HFFc6 (cell line): ENCODE data around the gene BIRC3. TPM values are rescaled to one million over a fixed set of nuclear protein-coding genes. Genes with fewer than 3 reads are reported as not detected.
A peak's percentile ranks its signal among the peaks of the same experiment; 100 is the strongest.

Experiments
- DNase-seq: peaks from one replicate; pipeline ENCODE4 v3.0.0-alpha.2; 2018
- H3K27ac Mint-ChIP-seq: 2 replicates; pipeline ENCODE4 v1.8.0; 2020; ENCODE audit warnings: mild to moderate bottlenecking, mixed read lengths
- H3K27me3 Mint-ChIP-seq: 2 replicates; pipeline ENCODE4 v1.8.0; 2021; ENCODE audit warnings: mild to moderate bottlenecking, moderate library complexity, mixed read lengths; ENCODE audit not compliant: insufficient read depth
- H3K36me3 Mint-ChIP-seq: 2 replicates; pipeline ENCODE4 v1.8.0; 2021; ENCODE audit warnings: low read depth, mixed read lengths
- H3K4me1 Mint-ChIP-seq: 2 replicates; pipeline ENCODE4 v1.8.0; 2020; ENCODE audit warnings: low read depth, mixed read lengths
- H3K4me3 Mint-ChIP-seq: 2 replicates; pipeline ENCODE4 v1.8.0; 2020; ENCODE audit warnings: mild to moderate bottlenecking, moderate library complexity, mixed read lengths
- H3K9me3 Mint-ChIP-seq: 2 replicates; pipeline ENCODE4 v1.8.0; 2020; ENCODE audit warnings: mild to moderate bottlenecking, mixed read lengths
- CTCF ChIP-seq: fragments of 200-600 bp; sonication (generic); IDR thresholded peaks from 2 replicates; pipeline ENCODE4 v1.5.0; 2021; ENCODE audit warnings: antibody characterized with exemption, mild to moderate bottlenecking
- total RNA-seq, 6 experiments: library from RNA; stranded (reverse); fragmentation: NEBNext Ultra II Directional; extraction: Animal tissue kit (Norgen Biotek cat#: 25700); gene quantifications; 2 replicates in 1 of 6; 3 replicates in 5 of 6; pipeline ENCODE4 v1.2.3, GENCODE V29; 2021

The BIRC3 gene
- total RNA-seq, 6 experiments from 2014 or later = 0.35 to 0.66 (median 0.42) TPM

DNA sequence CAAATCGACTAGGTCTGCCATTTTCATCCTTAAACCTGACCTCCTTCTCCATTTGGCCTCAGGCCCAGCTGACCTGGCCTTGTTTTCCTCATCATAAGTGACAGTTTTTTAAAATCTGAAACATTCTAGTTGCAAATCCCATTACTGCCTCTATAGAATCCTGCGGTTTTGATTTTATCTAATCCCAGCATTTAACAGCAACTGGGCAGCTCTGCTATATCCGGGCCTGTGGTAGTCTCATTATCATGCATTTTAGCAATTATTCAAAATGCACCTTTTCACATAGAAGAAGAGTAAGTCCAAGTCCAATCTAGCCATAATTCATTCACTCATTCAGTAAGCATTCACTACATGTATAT lies 28.6 kb upstream of the BIRC3 start:
- no peak for DNase-seq
- H3K9me3 Mint-ChIP-seq = no peaks in the 10 kb centered on the region
- no peak overlapping the region for H3K27ac Mint-ChIP-seq
- H3K4me3 Mint-ChIP-seq = no peak overlapping the region
- no peaks in the 10 kb centered on the region for H3K27me3 Mint-ChIP-seq
- H3K36me3 Mint-ChIP-seq = no peaks in the 10 kb centered on the region
- peaks cover 37% of the 10 kb centered on the region for H3K4me1 Mint-ChIP-seq
- no peak for TF ChIP-seq CTCF

- DNase-seq = no peak
Observed at GRCh38 chr11:102289592-102289991, 27.7 kb upstream of the BIRC3 start.

GRCh38 chr11:102291831-102292230 lies 25.5 kb upstream of the BIRC3 start:
- no peak overlapping the region for H3K27ac Mint-ChIP-seq
- H3K9me3 Mint-ChIP-seq = no peaks in the 10 kb centered on the region
- TF ChIP-seq CTCF = no peak
- H3K4me3 Mint-ChIP-seq = no peak overlapping the region
- no peaks in the 10 kb centered on the region for H3K36me3 Mint-ChIP-seq
- no peak for DNase-seq
- H3K4me1 Mint-ChIP-seq = peaks cover 47% of the 10 kb centered on the region
- H3K27me3 Mint-ChIP-seq = peaks cover 3% of the 10 kb centered on the region; the same call in 1 of the 2 replicates

More at GRCh38 chr11:102289592-102289991, 27.7 kb upstream of the BIRC3 start:
- peaks cover 41% of the 10 kb centered on the region for H3K4me1 Mint-ChIP-seq
- no peak overlapping the region for H3K4me3 Mint-ChIP-seq
- no peaks in the 10 kb centered on the region for H3K36me3 Mint-ChIP-seq
- no peak for TF ChIP-seq CTCF
- no peak overlapping the region; the same call in 1 of the 2 replicates for H3K27ac Mint-ChIP-seq
- no peaks in the 10 kb centered on the region for H3K27me3 Mint-ChIP-seq
- no peaks in the 10 kb centered on the region for H3K9me3 Mint-ChIP-seq

GRCh38 chr11:102292933-102293332 lies 24.4 kb upstream of the BIRC3 start:
- H3K27me3 Mint-ChIP-seq = peaks cover 3% of the 10 kb centered on the region; the same call in 1 of the 2 replicates
- H3K4me3 Mint-ChIP-seq = no peak overlapping the region
- no peaks in the 10 kb centered on the region for H3K9me3 Mint-ChIP-seq

DNA sequence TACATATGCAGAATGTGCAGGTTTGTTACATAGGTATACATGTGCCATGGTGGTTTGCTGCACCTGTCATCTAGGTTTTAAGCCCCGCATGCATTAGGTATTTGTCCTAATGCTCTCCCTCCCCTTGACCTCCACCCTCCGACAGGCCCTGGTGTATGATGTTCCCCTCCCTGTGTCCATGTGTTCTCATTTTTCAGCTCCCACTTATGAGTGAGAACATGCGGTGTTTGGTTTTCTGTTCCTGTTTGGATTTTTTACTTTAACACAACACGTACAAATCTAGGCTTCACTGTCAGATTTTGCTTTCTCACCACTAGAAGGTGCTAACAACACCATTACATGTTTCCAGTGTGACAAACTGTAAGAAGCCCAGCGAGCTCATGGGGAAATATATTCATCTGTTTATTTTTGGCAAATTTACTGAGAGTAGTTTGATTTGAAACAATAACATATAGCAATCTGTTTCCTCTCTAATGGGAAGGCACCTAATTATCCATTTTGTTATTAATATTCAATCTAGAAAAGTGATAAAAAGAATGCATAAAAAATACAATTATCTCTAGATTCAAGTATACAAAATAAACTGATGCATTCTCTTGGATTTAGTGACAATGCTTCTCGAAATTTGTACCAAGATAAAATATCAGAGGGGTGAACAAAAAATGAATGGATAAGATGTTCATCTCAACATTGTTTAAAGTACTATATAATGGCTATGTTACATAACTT lies 23.2 kb upstream of the BIRC3 start:
- Mint-ChIP-seq H3K36me3 (no peaks in the 10 kb centered on the region), H3K4me1 (peaks cover 33% of the 10 kb centered on the region), H3K9me3 (no peaks in the 10 kb centered on the region), H3K27ac (no peak overlapping the region), H3K27me3 (peaks cover 3% of the 10 kb centered on the region; the same call in 1 of the 2 replicates), H3K4me3 (peak overlapping the region; percentile 38; the same call in 1 of the 2 replicates)
- DNase-seq = peak; percentile 53
- peak; percentile 79 for TF ChIP-seq CTCF

More at GRCh38 chr11:102292933-102293332, 24.4 kb upstream of the BIRC3 start:
- no peak for DNase-seq
- TF ChIP-seq CTCF = no peak
- H3K36me3 Mint-ChIP-seq = no peaks in the 10 kb centered on the region
- peaks cover 44% of the 10 kb centered on the region for H3K4me1 Mint-ChIP-seq
- H3K27ac Mint-ChIP-seq = no peak overlapping the region
